ENCODE results near the gene TTC3. TPM values are rescaled to one million over a fixed set of nuclear protein-coding genes. Genes with fewer than 3 reads are reported as not detected.

The TTC3 gene
- total and polyA plus RNA-seq, 9 of the 15 experiments (the other 6 are each of a cell fraction or from before 2014, with no cell fraction given), result 17.5 to 92.0 (median 59.5) TPM

- no peak for TF ChIP-seq CHD7 (IDR thresholded peaks at IDR 0.05; ENCODE audit: low read depth, low read length)
- TF ChIP-seq ZBTB40 (IDR thresholded peaks at IDR 0.05), result peak; percentile 58; the same call in 1 of the 2 replicates
- TF ChIP-seq ZBTB40 (CRISPR knock-in tag; IDR thresholded peaks at IDR 0.05), result no peak
- TF ChIP-seq ZNF561 (CRISPR knock-in tag; conservative IDR thresholded peaks at IDR 0.05), result no peak
- 0 out of 2 replicates have a peak, but pooled peaks have one; percentile 36 for TF ChIP-seq ZNF584 (CRISPR knock-in tag; IDR thresholded peaks at IDR 0.05; ENCODE audit: low read depth)
- no peak for TF ChIP-seq ETV1 (tag; conservative IDR thresholded peaks at IDR 0.05; ENCODE audit: low read depth)
These were observed 623 bp upstream of the TTC3 start (continued) for GRCh38 chr21:37072274-37072987.
